H9 (cell line): ENCODE measurements around the gene PRR36. TPM values are rescaled to one million over a fixed set of nuclear protein-coding genes. Genes with fewer than 3 reads are reported as not detected.

Experiments
- DNase-seq: peaks from one replicate; pipeline ENCODE4 v3.0.0-alpha.2; 2017
- H2AFZ ChIP-seq: one replicate; pipeline ENCODE4 v1.6.1; 2013; ENCODE audit warnings: mild to moderate bottlenecking, low read length, control low read depth, moderate library complexity
- H2AK5ac ChIP-seq: 2 replicates; pipeline ENCODE4 v1.6.1; 2013; ENCODE audit warnings: low read length, control low read depth, mixed read lengths; ENCODE audit not compliant: insufficient read length
- H2BK120ac ChIP-seq: one replicate; pipeline ENCODE4 v1.6.1; 2013; ENCODE audit warnings: low read depth, mild to moderate bottlenecking, low read length, control low read depth, inconsistent platforms; ENCODE audit not compliant: poor library complexity, severe bottlenecking
- H2BK12ac ChIP-seq: 2 replicates; pipeline ENCODE4 v1.6.1; 2013; ENCODE audit warnings: low read length, control low read depth, mixed read lengths, low read depth; ENCODE audit not compliant: insufficient read length
- H2BK15ac ChIP-seq: 2 replicates; pipeline ENCODE4 v1.6.1; 2013; ENCODE audit warnings: low read depth, low read length, control low read depth
- H2BK20ac ChIP-seq: one replicate; pipeline ENCODE4 v1.6.1; 2013; ENCODE audit warnings: low read depth, mild to moderate bottlenecking, low read length, control low read depth, inconsistent platforms; ENCODE audit not compliant: poor library complexity, severe bottlenecking
- H2BK5ac ChIP-seq: 2 replicates; pipeline ENCODE4 v1.6.1; 2013; ENCODE audit warnings: low read length, control low read depth, mixed read lengths; ENCODE audit not compliant: insufficient read length
- H3K14ac ChIP-seq: 2 replicates; pipeline ENCODE4 v1.6.1; 2013; ENCODE audit warnings: low read length, control low read depth; ENCODE audit not compliant: insufficient read depth
- H3K18ac ChIP-seq: 2 replicates; pipeline ENCODE4 v1.6.1; 2013; ENCODE audit warnings: low read depth, mild to moderate bottlenecking, mixed read lengths, low read length, control low read depth; ENCODE audit not compliant: insufficient read length
- H3K23ac ChIP-seq: 2 replicates; pipeline ENCODE4 v1.6.1; 2013; ENCODE audit warnings: low read length, control low read depth, mixed read lengths, low read depth; ENCODE audit not compliant: insufficient read length
- H3K23me2 ChIP-seq: 2 replicates; pipeline ENCODE4 v1.6.1; 2013; ENCODE audit warnings: low read depth, mild to moderate bottlenecking, mixed read lengths, low read length, control low read depth; ENCODE audit not compliant: insufficient read length, poor library complexity, severe bottlenecking
- H3K27ac ChIP-seq: 2 replicates; pipeline ENCODE4 v1.5.1; 2013; ENCODE audit warnings: low read length, control low read depth, mixed read lengths, low read depth; ENCODE audit not compliant: insufficient read length
- H3K27me3 ChIP-seq: 2 replicates; pipeline ENCODE4 v1.6.1; 2013; ENCODE audit warnings: low read length, control low read depth, inconsistent platforms; ENCODE audit not compliant: insufficient read depth
- H3K4ac ChIP-seq: 2 replicates; pipeline ENCODE4 v1.6.1; 2013; ENCODE audit warnings: low read depth, mild to moderate bottlenecking, control low read depth, inconsistent platforms, low read length, moderate library complexity
- H3K4me1 ChIP-seq: 2 replicates; pipeline ENCODE4 v1.6.1; 2013; ENCODE audit warnings: low read length, control low read depth, inconsistent platforms; ENCODE audit not compliant: insufficient read depth
- H3K4me2 ChIP-seq: 2 replicates; pipeline ENCODE4 v1.6.1; 2013; ENCODE audit warnings: low read length, control low read depth, mixed read lengths; ENCODE audit not compliant: insufficient read length, insufficient read depth
- H3K56ac ChIP-seq: 2 replicates; pipeline ENCODE4 v1.6.1; 2013; ENCODE audit warnings: low read depth, mild to moderate bottlenecking, mixed read lengths, low read length, control low read depth; ENCODE audit not compliant: insufficient read length
- H3K79me1 ChIP-seq: 2 replicates; pipeline ENCODE4 v1.6.1; 2013; ENCODE audit warnings: low read depth, mild to moderate bottlenecking, moderate library complexity, low read length, control low read depth, inconsistent platforms; ENCODE audit not compliant: insufficient read depth, poor library complexity, severe bottlenecking
- H3K79me2 ChIP-seq: 2 replicates; pipeline ENCODE4 v1.6.1; 2013; ENCODE audit warnings: low read length, control low read depth, inconsistent platforms; ENCODE audit not compliant: insufficient read depth
- H3K9ac ChIP-seq: 2 replicates; pipeline ENCODE4 v1.6.1; 2013; ENCODE audit warnings: low read length, control low read depth, mixed read lengths; ENCODE audit not compliant: insufficient read length; ENCODE audit errors: extremely low read depth
- H3K9me3 ChIP-seq: one replicate; pipeline ENCODE4 v1.6.1; 2013; ENCODE audit warnings: low read depth, low read length, inconsistent platforms; ENCODE audit not compliant: control insufficient read depth
- H3T11ph ChIP-seq: one replicate; pipeline ENCODE4 v1.6.1; 2013; ENCODE audit warnings: mild to moderate bottlenecking, low read length, control low read depth, inconsistent platforms
- H4K20me1 ChIP-seq: one replicate; pipeline ENCODE4 v1.6.1; 2013; ENCODE audit not compliant: control insufficient read depth, insufficient read length, insufficient read depth
- H4K5ac ChIP-seq: 2 replicates; pipeline ENCODE4 v1.6.1; 2013; ENCODE audit warnings: low read depth, mild to moderate bottlenecking, mixed read lengths, low read length, control low read depth; ENCODE audit not compliant: insufficient read length
- H4K8ac ChIP-seq: replicated peaks from 2 replicates; pipeline ENCODE4 v1.6.1; 2013; ENCODE audit warnings: low read length, control low read depth, mixed read lengths, low read depth; ENCODE audit not compliant: insufficient read length
- H4K91ac ChIP-seq: 2 replicates; pipeline ENCODE4 v1.6.1; 2013; ENCODE audit warnings: low read depth, mild to moderate bottlenecking, moderate library complexity, mixed read lengths, low read length, control low read depth; ENCODE audit not compliant: insufficient read length
- H3K27ac Mint-ChIP-seq, 3 experiments: 2 replicates in 2 of 3; 3 replicates in 1 of 3; pipeline ENCODE4 v1.8.0; 2020 to 2021; ENCODE audit warnings: mixed read lengths in 3 of 3, mild to moderate bottlenecking in 1 of 3, moderate library complexity in 1 of 3
- H3K27me3 Mint-ChIP-seq: 2 replicates; pipeline ENCODE4 v1.8.0; 2021; ENCODE audit warnings: low read depth, mild to moderate bottlenecking, moderate library complexity, mixed read lengths
- H3K36me3 Mint-ChIP-seq, 3 experiments: 2 replicates in 2 of 3; 3 replicates in 1 of 3; pipeline ENCODE4 v1.8.0; 2020 to 2021; ENCODE audit warnings: low read depth in 3 of 3, mixed read lengths in 3 of 3; ENCODE audit not compliant: insufficient read depth in 1 of 3
- H3K4me1 Mint-ChIP-seq, 2 experiments: 2 replicates each; pipeline ENCODE4 v1.8.0; 2020; ENCODE audit warnings: mixed read lengths in 2 of 2
- H3K4me3 Mint-ChIP-seq, 2 experiments: 2 replicates in 1 of 2; 3 replicates in 1 of 2; pipeline ENCODE4 v1.8.0; 2020 to 2021; ENCODE audit warnings: mild to moderate bottlenecking in 2 of 2, mixed read lengths in 2 of 2, moderate library complexity in 1 of 2
- H3K9me3 Mint-ChIP-seq, 2 experiments: 2 replicates in 1 of 2; 3 replicates in 1 of 2; pipeline ENCODE4 v1.8.0; 2020; ENCODE audit warnings: mild to moderate bottlenecking in 2 of 2, mixed read lengths in 2 of 2, moderate library complexity in 1 of 2
- WGBS: extraction: QIAGEN DNeasy Blood & Tissue Kit; methylation state at CpG from one replicate; pipeline ENCODE4 v1.1.7; 2013; ENCODE audit warnings: missing lambda C conversion rate, low lambda C conversion rate, mixed read lengths; ENCODE audit not compliant: insufficient read length; ENCODE audit errors: extremely low coverage; 5-methylcytosine and 5-hydroxymethylcytosine counted together
- total RNA-seq: library from RNA; stranded (reverse); gene quantifications from 2 replicates; pipeline ENCODE4 v1.2.1, GENCODE V29; 2021
- TF ChIP-seq, protein P1 (sequence below): fragments of 200-600 bp; sonication (generic); conservative IDR thresholded peaks from 3 replicates; pipeline ENCODE4 v1.8.0; 2021; ENCODE audit warnings: antibody characterized with exemption, mild to moderate bottlenecking

Gene PRR36
- total RNA-seq, 1 experiment from 2014 or later, result 20.4 TPM

DNA sequence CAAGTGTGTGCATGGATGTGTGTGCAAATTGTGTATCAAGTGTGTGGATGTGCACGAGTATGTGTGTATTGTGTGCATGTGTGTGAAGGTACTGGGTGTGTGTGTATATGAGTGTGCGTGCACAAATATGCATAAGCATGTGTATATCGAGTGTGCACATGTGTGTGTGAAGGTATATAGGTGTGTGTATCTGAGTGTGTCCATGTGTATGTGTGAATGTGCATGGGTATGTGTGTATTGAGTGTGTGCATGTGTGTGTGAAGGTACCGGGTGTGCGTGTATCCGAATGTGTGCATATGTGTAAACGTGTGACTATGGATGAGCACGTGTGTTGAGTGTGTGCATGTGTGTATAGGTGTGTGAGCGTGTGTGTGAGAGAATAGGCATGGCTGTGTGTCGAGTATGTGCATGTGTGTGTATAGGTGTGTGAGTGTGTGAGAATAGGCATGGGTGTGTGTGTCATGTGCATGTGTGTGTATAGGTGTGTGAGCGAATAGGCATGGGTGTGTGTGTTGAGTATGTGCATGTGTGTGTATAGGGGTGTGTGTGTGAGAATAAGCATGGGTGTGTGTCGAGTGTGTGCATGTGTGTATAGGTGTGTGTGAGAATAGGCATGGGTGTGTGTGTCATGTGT, 31.4 kb downstream of the PRR36 start:
- Mint-ChIP-seq H3K4me3 (no peak overlapping the region), H3K9me3 (peaks cover 0 to 3% of the 10 kb centered on the region in 2 experiments; a peak in 1 of 5 replicates), H3K27ac (no peak overlapping the region), H3K4me1 (no peaks in the 10 kb centered on the region), H3K27me3 (peaks cover 34% of the 10 kb centered on the region), H3K36me3 (no peaks in the 10 kb centered on the region)
- Histone ChIP-seq H3K23ac (no peak overlapping the region), H2BK15ac (no peak overlapping the region), H4K5ac (no peak overlapping the region), H2BK12ac (no peak overlapping the region), H3K79me1 (no peaks in the 10 kb centered on the region), H3K79me2 (no peaks in the 10 kb centered on the region), H3T11ph (no peak overlapping the region), H3K4ac (no peak overlapping the region), H3K9ac (no peak overlapping the region), H2BK120ac (no peak overlapping the region), H3K27me3 (no peaks in the 10 kb centered on the region), H3K9me3 (no peaks in the 10 kb centered on the region), H4K20me1 (peaks cover 5% of the 10 kb centered on the region), H2AK5ac (no peak overlapping the region), H3K18ac (no peak overlapping the region), H2BK5ac (no peak overlapping the region), H2AFZ (no peak overlapping the region), H3K4me1 (no peaks in the 10 kb centered on the region), H3K27ac (no peak overlapping the region), H3K23me2 (no peaks in the 10 kb centered on the region), H4K8ac (no peak overlapping the region), H4K91ac (no peak overlapping the region), H2BK20ac (no peak overlapping the region), H3K4me2 (no peak overlapping the region), H3K56ac (no peak overlapping the region), H3K14ac (no peak overlapping the region)
- TF ChIP-seq, protein P1, sequence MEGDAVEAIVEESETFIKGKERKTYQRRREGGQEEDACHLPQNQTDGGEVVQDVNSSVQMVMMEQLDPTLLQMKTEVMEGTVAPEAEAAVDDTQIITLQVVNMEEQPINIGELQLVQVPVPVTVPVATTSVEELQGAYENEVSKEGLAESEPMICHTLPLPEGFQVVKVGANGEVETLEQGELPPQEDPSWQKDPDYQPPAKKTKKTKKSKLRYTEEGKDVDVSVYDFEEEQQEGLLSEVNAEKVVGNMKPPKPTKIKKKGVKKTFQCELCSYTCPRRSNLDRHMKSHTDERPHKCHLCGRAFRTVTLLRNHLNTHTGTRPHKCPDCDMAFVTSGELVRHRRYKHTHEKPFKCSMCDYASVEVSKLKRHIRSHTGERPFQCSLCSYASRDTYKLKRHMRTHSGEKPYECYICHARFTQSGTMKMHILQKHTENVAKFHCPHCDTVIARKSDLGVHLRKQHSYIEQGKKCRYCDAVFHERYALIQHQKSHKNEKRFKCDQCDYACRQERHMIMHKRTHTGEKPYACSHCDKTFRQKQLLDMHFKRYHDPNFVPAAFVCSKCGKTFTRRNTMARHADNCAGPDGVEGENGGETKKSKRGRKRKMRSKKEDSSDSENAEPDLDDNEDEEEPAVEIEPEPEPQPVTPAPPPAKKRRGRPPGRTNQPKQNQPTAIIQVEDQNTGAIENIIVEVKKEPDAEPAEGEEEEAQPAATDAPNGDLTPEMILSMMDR, result no peak
- no CpG with 5 or more reads among the region's 12 CpGs for WGBS
- no peak for DNase-seq
